ENCODE data around the gene CMIP. TPM values are rescaled to one million over a fixed set of nuclear protein-coding genes. Genes with fewer than 3 reads are reported as not detected.

The CMIP gene
- total RNA-seq = 10 to 100 TPM in 1 of 2 donors, 1 to 10 TPM in 1; 7.7 to 19.2 TPM

DNA sequence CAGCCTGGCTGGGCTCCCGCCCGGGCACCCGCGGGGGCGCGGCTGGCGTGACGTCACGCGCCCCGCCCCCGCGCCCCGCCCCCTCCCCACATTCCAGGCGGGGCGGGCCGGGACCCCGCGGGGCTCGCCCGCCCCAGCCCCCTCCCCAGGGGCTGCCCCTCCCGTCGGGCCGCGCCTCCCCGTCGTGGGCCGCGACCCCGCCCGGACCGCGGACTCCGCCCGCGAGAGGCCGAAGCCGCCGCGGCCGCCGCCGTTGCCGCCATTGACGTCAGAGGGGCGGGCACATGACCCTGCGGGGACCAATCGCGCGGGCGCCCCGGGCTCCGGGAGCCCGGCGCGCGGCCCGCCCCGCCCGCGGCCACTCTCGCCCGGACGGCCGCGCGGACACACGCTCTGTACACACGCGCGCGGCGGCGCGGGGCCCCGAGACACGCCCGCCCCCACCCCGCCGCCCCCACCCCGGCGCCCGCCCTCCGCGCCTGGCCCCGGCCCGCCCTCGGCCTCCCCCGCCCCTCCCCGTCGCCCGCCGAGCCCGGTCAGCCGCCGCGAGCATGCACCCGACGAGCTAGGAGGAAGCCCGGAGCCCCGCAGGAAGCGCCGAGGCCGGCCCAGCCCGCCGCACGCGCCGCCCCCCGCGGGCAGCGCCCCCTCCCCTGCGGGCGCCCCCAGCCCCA is at the start of gene CMIP:
CMIP (plus strand) TSS at position 361 of the 674 bp plus-strand sequence.
- Histone ChIP-seq H3K4me1 (peaks cover 0 to 45% of the 10 kb centered on the region in 2 donors), H3K36me3 (no peaks in the 10 kb centered on the region), H3K27me3 (no peaks in the 10 kb centered on the region), H3K27ac (peak within 1 kb of the TSS; percentile 72 to 85), H3K9me3 (no peaks in the 10 kb centered on the region), H3K4me3 (peak within 1 kb of the TSS; percentile 68 to 84)
- TF ChIP-seq, protein P1, sequence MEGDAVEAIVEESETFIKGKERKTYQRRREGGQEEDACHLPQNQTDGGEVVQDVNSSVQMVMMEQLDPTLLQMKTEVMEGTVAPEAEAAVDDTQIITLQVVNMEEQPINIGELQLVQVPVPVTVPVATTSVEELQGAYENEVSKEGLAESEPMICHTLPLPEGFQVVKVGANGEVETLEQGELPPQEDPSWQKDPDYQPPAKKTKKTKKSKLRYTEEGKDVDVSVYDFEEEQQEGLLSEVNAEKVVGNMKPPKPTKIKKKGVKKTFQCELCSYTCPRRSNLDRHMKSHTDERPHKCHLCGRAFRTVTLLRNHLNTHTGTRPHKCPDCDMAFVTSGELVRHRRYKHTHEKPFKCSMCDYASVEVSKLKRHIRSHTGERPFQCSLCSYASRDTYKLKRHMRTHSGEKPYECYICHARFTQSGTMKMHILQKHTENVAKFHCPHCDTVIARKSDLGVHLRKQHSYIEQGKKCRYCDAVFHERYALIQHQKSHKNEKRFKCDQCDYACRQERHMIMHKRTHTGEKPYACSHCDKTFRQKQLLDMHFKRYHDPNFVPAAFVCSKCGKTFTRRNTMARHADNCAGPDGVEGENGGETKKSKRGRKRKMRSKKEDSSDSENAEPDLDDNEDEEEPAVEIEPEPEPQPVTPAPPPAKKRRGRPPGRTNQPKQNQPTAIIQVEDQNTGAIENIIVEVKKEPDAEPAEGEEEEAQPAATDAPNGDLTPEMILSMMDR (IDR thresholded peaks at IDR 0.05) = no peak
- DNase-seq (ENCODE audit: low spot score) = peak; percentile 83

DNA sequence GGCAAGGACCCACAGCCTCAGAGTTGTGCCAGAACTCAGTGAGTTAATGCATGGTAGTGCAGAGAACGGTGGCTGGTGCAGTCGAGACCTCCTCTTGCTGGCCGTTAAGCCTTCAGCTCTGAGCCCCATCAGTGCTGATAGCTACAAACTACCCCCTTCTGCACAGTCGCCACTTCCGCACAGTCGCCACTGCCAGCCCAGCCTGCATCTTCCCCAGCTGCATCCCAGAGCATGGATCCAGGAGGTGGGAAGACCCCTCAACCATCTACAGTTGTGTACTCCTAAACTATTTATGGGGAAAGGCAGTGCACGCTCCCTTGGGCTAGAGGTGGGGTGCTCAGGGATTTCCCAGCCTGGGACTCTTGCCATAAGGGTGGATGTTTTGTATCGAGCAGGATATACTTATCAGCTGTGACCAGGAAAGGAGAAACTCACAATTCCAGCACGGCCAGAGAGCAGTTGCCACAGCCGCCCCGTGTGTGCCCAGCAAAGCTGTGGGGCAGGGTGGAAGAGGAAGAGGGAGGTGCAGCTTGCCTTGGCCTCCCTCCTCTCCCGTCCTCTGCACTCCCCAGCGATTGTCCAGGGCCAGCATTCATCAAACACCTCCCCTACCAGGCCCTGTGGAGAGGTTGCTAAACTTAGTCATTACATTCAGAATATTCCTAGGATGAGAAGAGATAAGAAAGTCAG is 49.5 kb upstream of the CMIP start:
- Histone ChIP-seq H3K4me3 (no peak overlapping the region), H3K27ac (peak overlapping the region; percentile 3 to 29), H3K27me3 (no peaks in the 10 kb centered on the region), H3K9me3 (no peaks in the 10 kb centered on the region), H3K4me1 (peaks cover 0 to 21% of the 10 kb centered on the region in 2 donors), H3K36me3 (peaks cover 11% of the 10 kb centered on the region)
- DNase-seq (ENCODE audit: low spot score) = no peak
- TF ChIP-seq, protein P1 (IDR thresholded peaks at IDR 0.05) = no peak

DNA sequence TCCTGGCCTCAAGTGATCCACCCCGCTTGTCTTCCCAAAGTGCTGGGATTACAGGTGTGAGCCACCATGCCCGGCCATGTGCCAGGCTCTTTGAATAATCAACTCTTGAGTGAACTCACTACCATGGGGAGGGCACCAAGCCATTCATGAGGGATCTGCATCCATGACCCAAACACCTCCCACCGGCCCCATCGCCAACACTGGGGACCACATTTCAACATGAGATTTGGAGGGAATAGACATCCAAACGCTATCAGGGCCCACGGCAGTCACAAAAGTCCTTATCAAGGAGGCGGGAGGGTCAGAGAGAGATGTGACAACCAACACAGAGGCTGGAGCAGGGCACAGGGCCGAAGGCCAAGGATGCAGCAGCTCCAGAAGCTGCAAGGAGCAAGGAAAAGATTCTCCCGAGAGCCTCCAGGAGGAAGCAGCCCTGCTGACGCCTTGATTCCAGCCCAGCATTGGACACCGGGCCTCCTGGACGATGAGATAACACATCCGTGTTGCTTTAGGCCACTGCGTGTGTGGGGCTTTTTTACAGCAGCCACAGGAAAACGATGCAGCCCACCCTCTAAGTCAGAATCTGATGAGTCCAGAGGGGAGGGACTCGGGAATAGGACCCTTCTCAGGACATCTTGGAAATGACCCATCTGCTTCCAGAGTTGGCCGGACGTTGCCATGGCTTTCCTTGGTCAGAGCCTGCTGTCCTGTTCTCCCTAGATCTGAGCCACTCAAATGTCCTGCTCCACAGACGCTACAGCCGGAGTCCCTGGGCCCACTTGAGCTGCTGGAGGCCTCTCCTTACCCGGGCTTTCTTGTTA is 47.3 kb upstream of the CMIP start:
- Histone ChIP-seq H3K4me3 (no peak overlapping the region), H3K27me3 (no peaks in the 10 kb centered on the region), H3K4me1 (peaks cover 0 to 21% of the 10 kb centered on the region in 2 donors), H3K36me3 (no peaks in the 10 kb centered on the region), H3K9me3 (no peaks in the 10 kb centered on the region), H3K27ac (no peak overlapping the region)
- TF ChIP-seq, protein P1 (IDR thresholded peaks at IDR 0.05) = no peak
- DNase-seq (ENCODE audit: low spot score) = no peak

DNA sequence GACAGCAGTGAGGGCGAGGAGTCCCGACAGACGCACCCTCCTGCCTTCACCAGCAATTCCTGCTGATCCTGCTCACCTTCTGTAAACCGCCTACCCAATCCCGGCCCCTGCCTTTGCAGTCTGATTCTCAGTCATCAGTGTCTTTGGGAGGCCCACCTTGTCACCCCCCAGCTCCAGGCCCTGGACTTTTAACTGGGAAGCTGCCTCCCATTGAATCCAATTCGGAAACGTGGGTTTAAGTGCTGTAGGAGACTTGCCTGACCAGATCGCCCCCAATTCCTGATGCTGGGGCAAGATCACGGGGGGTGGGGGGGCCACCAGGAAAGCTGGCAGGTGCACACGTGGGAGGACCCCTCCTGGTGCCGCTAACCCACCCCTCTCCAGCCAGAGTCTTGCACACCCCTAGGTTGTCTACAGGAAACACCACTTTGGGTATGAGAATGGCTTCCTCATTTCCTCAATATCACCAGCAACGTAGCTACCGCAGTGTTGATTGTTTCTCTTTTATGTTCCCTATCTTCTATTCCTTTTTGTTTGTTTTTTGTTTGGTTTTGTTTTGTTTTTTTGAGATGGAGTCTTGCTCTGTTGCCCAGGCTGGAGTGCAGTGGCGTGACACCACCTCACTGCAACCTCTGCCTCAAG is 46.6 kb upstream of the CMIP start:
- H3K4me3 ChIP-seq = no peak overlapping the region
- DNase-seq (ENCODE audit: low spot score) = no peak
- H3K9me3 ChIP-seq = no peaks in the 10 kb centered on the region
- H3K36me3 ChIP-seq = no peaks in the 10 kb centered on the region
- peaks cover 0 to 21% of the 10 kb centered on the region in 2 donors for H3K4me1 ChIP-seq
- H3K27ac ChIP-seq = no peak overlapping the region
- TF ChIP-seq, protein P1 (IDR thresholded peaks at IDR 0.05) = no peak
- H3K27me3 ChIP-seq = no peaks in the 10 kb centered on the region

DNA sequence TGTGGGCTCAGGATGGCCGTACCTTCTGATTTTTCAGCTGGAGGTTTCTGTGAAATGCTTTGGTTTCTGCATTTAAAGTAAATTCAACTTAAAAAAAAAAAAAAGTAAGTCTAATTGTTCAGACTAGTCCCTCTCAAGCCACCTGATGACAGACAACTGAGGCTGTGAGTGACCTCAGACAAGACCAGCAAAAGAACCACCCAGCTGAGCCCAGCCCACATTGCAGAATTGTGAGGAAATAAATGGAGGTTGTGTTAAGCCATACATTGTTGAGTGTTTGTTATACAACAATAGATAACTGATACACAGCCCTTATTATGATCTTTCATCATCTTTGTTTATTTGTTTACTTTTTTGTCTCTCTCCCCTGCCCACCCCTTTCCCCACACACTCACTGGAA is 44.7 kb upstream of the CMIP start:
- Histone ChIP-seq H3K4me1 (peaks cover 0 to 27% of the 10 kb centered on the region in 2 donors), H3K36me3 (no peaks in the 10 kb centered on the region), H3K9me3 (no peaks in the 10 kb centered on the region), H3K27me3 (no peaks in the 10 kb centered on the region), H3K4me3 (no peak overlapping the region), H3K27ac (no peak overlapping the region)
- DNase-seq (ENCODE audit: low spot score) = no peak
- TF ChIP-seq, protein P1 (IDR thresholded peaks at IDR 0.05) = no peak

Data from right atrium auricular region (tissue), 2 donors.